B cell (primary cell): Measurements from ENCODE around the gene TXNRD1. TPM values are rescaled to one million over a fixed set of nuclear protein-coding genes. Genes with fewer than 3 reads are reported as not detected.

Source experiments
- ATAC-seq: fragments of 200-7000 bp; cut with Tn5 transposase; one replicate; pipeline ENCODE4 v1.10.0; 2021; ENCODE audit warnings: low read depth, mild to moderate bottlenecking, moderate number of reproducible peaks, moderate library complexity
- CTCF ChIA-PET: fragments of 350-600 bp; sonication (Branson Sonifier 250); formaldehyde crosslinking; loops from one replicate; lab custom pipeline; 2021; ENCODE audit warnings: antibody characterized with exemption, inconsistent platforms; lab: Charles Lee
- POLR2A ChIA-PET: fragments of 350-600 bp; sonication (Branson Sonifier 250); formaldehyde crosslinking; loops from one replicate; lab custom pipeline; 2021; ENCODE audit warnings: antibody characterized with exemption; lab: Charles Lee
- DNase-seq: peaks from one replicate; pipeline ENCODE4 v3.0.0; 2013
- H2AFZ ChIP-seq: 2 replicates; pipeline ENCODE4 v1.6.1; 2012; ENCODE audit warnings: mild to moderate bottlenecking, low read depth, low read length; ENCODE audit not compliant: insufficient read depth, poor library complexity, severe bottlenecking
- H3K27ac ChIP-seq, 2 donors: 1 replicate in 1 of 2; 2 replicates in 1 of 2; pipeline ENCODE4 v1.5.1; 2012 to 2013; ENCODE audit warnings: low read length in 2 of 2, mild to moderate bottlenecking in 2 of 2, moderate library complexity in 1 of 2
- H3K27me3 ChIP-seq, 4 experiments: fragments of 200-600 bp in 1 of 4; sonication (generic) in 1 of 4; replicated peaks in 1 of 4; 1 replicate in 2 of 4; 2 replicates in 2 of 4; pipeline versions ENCODE4 v1.6.1 to v1.7.0; 2013 to 2016; ENCODE audit warnings: low read length in 3 of 4, mild to moderate bottlenecking in 2 of 4, mixed read lengths in 1 of 4, moderate library complexity in 1 of 4; ENCODE audit not compliant: insufficient read depth in 4 of 4, control insufficient read depth in 3 of 4; ENCODE audit errors: control extremely low read depth in 1 of 4
- H3K36me3 ChIP-seq, 2 experiments: replicated peaks in 1 of 2; 1 replicate in 1 of 2; 2 replicates in 1 of 2; pipeline versions ENCODE4 v1.6.1 to v1.7.1; 2013; ENCODE audit warnings: low read length in 1 of 2; ENCODE audit not compliant: insufficient read depth in 2 of 2, control insufficient read depth in 1 of 2; ENCODE audit errors: control extremely low read depth in 1 of 2, extremely low read depth in 1 of 2
- H3K4me1 ChIP-seq, 2 donors: fragments of 200-600 bp in 1 of 2; sonication (generic) in 1 of 2; 1 replicate in 1 of 2; 2 replicates in 1 of 2; pipeline versions ENCODE4 v1.5.1 to v1.6.1; 2013 to 2017; ENCODE audit warnings: low read length in 2 of 2; ENCODE audit not compliant: control insufficient read depth in 2 of 2, insufficient read depth in 2 of 2
- H3K4me2 ChIP-seq: replicated peaks from 2 replicates; pipeline ENCODE3; 2012; ENCODE audit warnings: mild to moderate bottlenecking, low read depth, low read length; ENCODE audit not compliant: poor library complexity, severe bottlenecking
- H3K4me3 ChIP-seq, 5 experiments: fragments of 200-600 bp in 1 of 5; sonication (generic) in 1 of 5; 1 replicate in 3 of 5; 2 replicates in 2 of 5; pipeline versions ENCODE4 v1.5.1 to v1.7.0; 2011 to 2016; ENCODE audit warnings: low read length in 4 of 5, mild to moderate bottlenecking in 4 of 5, low read depth in 2 of 5, control low read depth in 1 of 5, moderate library complexity in 1 of 5; ENCODE audit not compliant: insufficient read depth in 1 of 5; ENCODE audit errors: control extremely low read depth in 1 of 5, extremely low read depth in 1 of 5
- H3K79me2 ChIP-seq: fragments of 200-600 bp; sonication (generic); one replicate; pipeline ENCODE4 v1.6.0; 2016; ENCODE audit warnings: low read length; ENCODE audit not compliant: control insufficient read depth, insufficient read depth
- H3K9ac ChIP-seq: fragments of 200-600 bp; sonication (generic); 2 replicates; pipeline ENCODE4 v1.6.1; 2017; ENCODE audit warnings: mild to moderate bottlenecking, low read length, moderate library complexity
- H3K9me3 ChIP-seq, 3 donors: one replicate each; pipeline versions ENCODE4 v1.6.1 to v1.7.1; 2013; ENCODE audit warnings: low read length in 2 of 3; ENCODE audit not compliant: control insufficient read depth in 2 of 3, insufficient read depth in 1 of 3; ENCODE audit errors: control extremely low read depth in 1 of 3
- H4K20me1 ChIP-seq: 2 replicates; pipeline ENCODE4 v1.6.0; 2012; ENCODE audit warnings: mild to moderate bottlenecking, low read length; ENCODE audit not compliant: insufficient read depth, control insufficient read depth, poor library complexity, severe bottlenecking
- H3K27ac Mint-ChIP-seq: one replicate; pipeline ENCODE4 v1.8.0; 2021; ENCODE audit warnings: mixed read lengths
- H3K27me3 Mint-ChIP-seq: one replicate; pipeline ENCODE4 v1.8.0; 2021; ENCODE audit warnings: mixed read lengths
- H3K4me1 Mint-ChIP-seq: one replicate; pipeline ENCODE4 v1.8.0; 2021; ENCODE audit warnings: mixed read lengths
- H3K4me3 Mint-ChIP-seq: one replicate; pipeline ENCODE4 v1.8.0; 2021; ENCODE audit warnings: mixed read lengths
- H3K9me3 Mint-ChIP-seq: one replicate; pipeline ENCODE4 v1.8.0; 2022; ENCODE audit warnings: mixed read lengths; ENCODE audit not compliant: insufficient read depth
- CTCF ChIP-seq: fragments of 200-600 bp; IDR thresholded peaks from one replicate; pipeline ENCODE4 v1.8.0; 2022; ENCODE audit warnings: antibody characterized with exemption, mild to moderate bottlenecking
- EZH2 ChIP-seq: IDR thresholded peaks from 2 replicates; pipeline ENCODE4 v1.6.1; 2012; ENCODE audit warnings: borderline replicate concordance, low read depth, mild to moderate bottlenecking, moderate library complexity, low read length; ENCODE audit not compliant: insufficient read depth, poor library complexity, severe bottlenecking
- WGBS: methylation state at CpG from one replicate; pipeline ENCODE4 v1.1.5; 2013; ENCODE audit warnings: missing lambda C conversion rate; ENCODE audit not compliant: insufficient coverage; 5-methylcytosine and 5-hydroxymethylcytosine counted together
- intact Hi-C: fragments of 100-400 bp; cut with micrococcal nuclease; formaldehyde crosslinking; loops from one replicate; pipeline ENCODE4 v1.10.0; 2022
- polyA plus RNA-seq: library from polyadenylated mRNA; depleted of rRNA; stranded (reverse); fragments of >200 nt; gene quantifications from 2 replicates; pipeline ENCODE4 v1.2.3, GENCODE V29; 2012
- total RNA-seq, 2 donors: library from RNA; stranded (reverse); fragments of 120-200 nt in 1 of 2; gene quantifications; 1 replicate in 1 of 2; 2 replicates in 1 of 2; pipeline versions ENCODE4 v1.2.3 to v1.2.4, GENCODE V29; 2013 to 2022

TXNRD1 gene
- total and polyA plus RNA-seq, 2 donors (not counting 1 experiment from before 2014, with no cell fraction given): 10.1 to 44.6 TPM

GRCh38 chr12:104258476-104259067 lies 43.0 kb downstream of the TXNRD1 start:
- Histone ChIP-seq H4K20me1 (no peaks in the 10 kb centered on the region), H3K4me1 (no peaks in the 10 kb centered on the region), H3K4me3 (no peak overlapping the region), H3K27ac (no peak overlapping the region), H3K4me2 (no peak overlapping the region), H2AFZ (no peak overlapping the region), H3K27me3 (no peaks in the 10 kb centered on the region), H3K36me3 (no peaks in the 10 kb centered on the region), H3K79me2 (no peaks in the 10 kb centered on the region), H3K9me3 (peaks cover 0 to 3% (median 0%) of the 10 kb centered on the region in 3 donors), H3K9ac (no peak overlapping the region)
- ATAC-seq (no peak), DNase-seq (no peak)
- Mint-ChIP-seq H3K27ac (no peak overlapping the region), H3K4me3 (no peak overlapping the region), H3K9me3 (no peaks in the 10 kb centered on the region), H3K27me3 (no peaks in the 10 kb centered on the region), H3K4me1 (no peaks in the 10 kb centered on the region)
- TF ChIP-seq EZH2: no peak
- TF ChIP-seq CTCF: no peak
- ChIA-PET POLR2A (no interaction called here), CTCF (no interaction called here)
- intact Hi-C loops: no loop called here
- 89% methylated on average over 2 of the region's 2 CpGs for whole genome bisulfite sequencing

- intact Hi-C loops: no loop called here
- H3K27me3 ChIP-seq: no peaks in the 10 kb centered on the region
- H3K4me3 ChIP-seq: no peak overlapping the region
- H4K20me1 ChIP-seq: no peaks in the 10 kb centered on the region
- ChIA-PET POLR2A (no interaction called here), CTCF (no interaction called here)
- no peak for ATAC-seq
- H3K9me3 ChIP-seq: no peaks in the 10 kb centered on the region
- H3K27ac ChIP-seq: no peak overlapping the region
- H3K36me3 ChIP-seq: no peaks in the 10 kb centered on the region
- H3K4me2 ChIP-seq: no peak overlapping the region
- no peak for DNase-seq
- no peak overlapping the region for H3K27ac Mint-ChIP-seq
- H2AFZ ChIP-seq: no peak overlapping the region
- no CpG with 5 or more reads among the region's 4 CpGs for WGBS
- H3K4me1 Mint-ChIP-seq: no peaks in the 10 kb centered on the region
- no peaks in the 10 kb centered on the region for H3K27me3 Mint-ChIP-seq
- H3K9ac ChIP-seq: no peak overlapping the region
- no peaks in the 10 kb centered on the region for H3K4me1 ChIP-seq
- H3K79me2 ChIP-seq: no peaks in the 10 kb centered on the region
- TF ChIP-seq EZH2: no peak
- TF ChIP-seq CTCF: no peak
- no peaks in the 10 kb centered on the region for H3K9me3 Mint-ChIP-seq
- no peak overlapping the region for H3K4me3 Mint-ChIP-seq
Observed at GRCh38 chr12:104263026-104263425, 47.4 kb downstream of the TXNRD1 start.
